Measurements from ENCODE around the gene NXPH3.

DNA sequence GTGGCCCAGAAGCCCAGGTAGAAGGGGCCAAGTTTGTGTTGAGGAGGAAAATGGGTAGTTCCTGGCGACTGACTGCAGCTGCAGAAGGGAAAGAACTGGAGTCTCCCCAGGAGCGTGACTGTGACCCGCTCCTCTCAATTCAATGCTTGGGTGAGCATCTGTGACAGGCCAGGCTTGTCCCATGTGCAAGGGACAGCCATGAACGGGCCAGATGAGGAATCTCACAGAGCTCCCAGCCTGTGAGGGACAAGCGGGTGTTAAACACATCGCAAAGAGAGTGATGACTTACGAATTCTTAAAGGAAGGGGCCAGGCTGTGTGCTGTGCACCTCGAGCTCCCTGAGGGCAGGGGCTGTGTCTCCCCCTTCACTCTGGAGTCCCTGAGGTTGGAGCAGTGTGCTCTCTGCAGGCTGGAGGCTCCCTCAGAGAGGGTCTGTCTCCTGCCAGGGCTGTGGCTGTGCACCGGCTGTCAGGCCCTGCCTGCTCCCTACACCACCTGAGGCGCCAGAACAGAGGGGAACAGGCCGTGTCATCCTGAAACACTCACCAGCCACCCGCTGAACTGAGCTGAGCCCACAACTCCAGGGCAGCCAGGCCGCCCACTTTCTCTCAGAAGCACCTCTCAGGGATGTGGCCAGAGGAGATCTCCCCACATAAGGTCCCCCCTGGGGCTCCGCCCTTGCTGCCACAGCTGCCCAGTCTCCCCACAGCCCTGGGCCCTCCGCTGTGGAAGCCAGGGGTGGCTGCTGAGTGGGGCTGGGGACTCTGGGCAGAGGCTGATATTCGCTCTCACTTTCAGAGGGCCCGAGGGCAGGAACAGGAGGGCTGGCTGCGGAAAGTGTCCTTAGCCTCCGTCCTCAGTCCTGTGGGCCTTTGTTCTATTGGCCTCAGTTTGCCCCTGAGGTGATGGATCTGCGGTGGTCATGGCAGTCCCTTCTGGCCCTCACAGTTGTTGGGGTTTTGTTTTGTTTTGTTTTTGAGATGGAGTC, 25.7 kb upstream of the NXPH3 start:
- TF ChIP-seq, protein P1, sequence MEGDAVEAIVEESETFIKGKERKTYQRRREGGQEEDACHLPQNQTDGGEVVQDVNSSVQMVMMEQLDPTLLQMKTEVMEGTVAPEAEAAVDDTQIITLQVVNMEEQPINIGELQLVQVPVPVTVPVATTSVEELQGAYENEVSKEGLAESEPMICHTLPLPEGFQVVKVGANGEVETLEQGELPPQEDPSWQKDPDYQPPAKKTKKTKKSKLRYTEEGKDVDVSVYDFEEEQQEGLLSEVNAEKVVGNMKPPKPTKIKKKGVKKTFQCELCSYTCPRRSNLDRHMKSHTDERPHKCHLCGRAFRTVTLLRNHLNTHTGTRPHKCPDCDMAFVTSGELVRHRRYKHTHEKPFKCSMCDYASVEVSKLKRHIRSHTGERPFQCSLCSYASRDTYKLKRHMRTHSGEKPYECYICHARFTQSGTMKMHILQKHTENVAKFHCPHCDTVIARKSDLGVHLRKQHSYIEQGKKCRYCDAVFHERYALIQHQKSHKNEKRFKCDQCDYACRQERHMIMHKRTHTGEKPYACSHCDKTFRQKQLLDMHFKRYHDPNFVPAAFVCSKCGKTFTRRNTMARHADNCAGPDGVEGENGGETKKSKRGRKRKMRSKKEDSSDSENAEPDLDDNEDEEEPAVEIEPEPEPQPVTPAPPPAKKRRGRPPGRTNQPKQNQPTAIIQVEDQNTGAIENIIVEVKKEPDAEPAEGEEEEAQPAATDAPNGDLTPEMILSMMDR (conservative IDR thresholded peaks at IDR 0.05; ENCODE audit: low read length), result no peak
- no peak for TF ChIP-seq EZH2phosphoT487 (IDR thresholded peaks at IDR 0.05; ENCODE audit: borderline replicate concordance)

All from Loucy (cell line).